Measurements from ENCODE around the gene CASS4. TPM values are rescaled to one million over a fixed set of nuclear protein-coding genes. Genes with fewer than 3 reads are reported as not detected.

CASS4 gene
- total and polyA plus RNA-seq, 9 of the 15 experiments (the other 6 are each of a cell fraction or from before 2014, with no cell fraction given): 8.1 to 53.8 (median 26.7) TPM

DNA sequence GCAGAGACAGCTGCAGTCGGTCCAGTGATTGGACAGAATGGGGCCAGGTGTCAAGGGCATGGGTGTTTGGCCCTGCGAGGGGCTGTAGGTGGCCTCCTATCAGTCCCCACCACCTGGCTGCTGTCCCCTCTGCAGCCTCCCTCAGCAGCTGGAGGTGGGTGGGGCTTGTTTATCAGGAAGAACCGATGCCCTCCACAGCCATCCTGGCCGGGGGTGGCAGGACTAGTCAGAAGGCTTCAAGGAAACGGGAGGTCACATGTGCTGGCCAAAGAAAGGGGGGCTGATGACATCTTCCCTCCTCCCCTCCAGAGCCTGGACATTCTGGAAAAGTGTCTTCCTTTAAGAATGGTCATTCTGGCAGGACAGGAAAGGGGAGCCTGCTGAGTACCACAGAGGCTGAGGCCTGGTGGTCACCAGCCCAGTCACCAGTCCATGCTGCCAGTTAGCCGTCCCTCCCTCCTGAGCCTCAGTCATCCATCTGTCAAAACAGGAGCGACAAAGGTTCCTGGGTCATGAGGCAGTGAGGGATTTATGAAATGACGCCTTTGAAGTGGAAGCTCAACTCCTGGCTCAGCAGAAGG, 49.1 kb upstream of the CASS4 start (continued):
- TF ChIP-seq ZNF347 (CRISPR knock-in tag; IDR thresholded peaks at IDR 0.05; ENCODE audit: low read depth): no peak
- peak; percentile 42; the same call in 1 of the 2 replicates for TF ChIP-seq NFE2 (IDR thresholded peaks at IDR 0.05; ENCODE audit: low read depth)
- TF ChIP-seq, protein P1, sequence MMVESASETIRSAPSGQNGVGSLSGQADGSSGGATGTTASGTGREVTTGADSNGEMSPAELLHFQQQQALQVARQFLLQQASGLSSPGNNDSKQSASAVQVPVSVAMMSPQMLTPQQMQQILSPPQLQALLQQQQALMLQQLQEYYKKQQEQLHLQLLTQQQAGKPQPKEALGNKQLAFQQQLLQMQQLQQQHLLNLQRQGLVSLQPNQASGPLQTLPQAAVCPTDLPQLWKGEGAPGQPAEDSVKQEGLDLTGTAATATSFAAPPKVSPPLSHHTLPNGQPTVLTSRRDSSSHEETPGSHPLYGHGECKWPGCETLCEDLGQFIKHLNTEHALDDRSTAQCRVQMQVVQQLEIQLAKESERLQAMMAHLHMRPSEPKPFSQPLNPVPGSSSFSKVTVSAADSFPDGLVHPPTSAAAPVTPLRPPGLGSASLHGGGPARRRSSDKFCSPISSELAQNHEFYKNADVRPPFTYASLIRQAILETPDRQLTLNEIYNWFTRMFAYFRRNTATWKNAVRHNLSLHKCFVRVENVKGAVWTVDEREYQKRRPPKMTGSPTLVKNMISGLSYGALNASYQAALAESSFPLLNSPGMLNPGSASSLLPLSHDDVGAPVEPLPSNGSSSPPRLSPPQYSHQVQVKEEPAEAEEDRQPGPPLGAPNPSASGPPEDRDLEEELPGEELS (CRISPR knock-in tag; IDR thresholded peaks at IDR 0.05; ENCODE audit: borderline replicate concordance): no peak
- TF ChIP-seq FUS (optimal IDR thresholded peaks at IDR 0.05; ENCODE audit: low read depth, low read length): no peak
- no peak for TF ChIP-seq CHCHD3 (CRISPR knock-in tag; IDR thresholded peaks at IDR 0.05)
- no peak for TF ChIP-seq ZNF133 (CRISPR knock-in tag; IDR thresholded peaks at IDR 0.05)
- no peak for TF ChIP-seq NCOA4 (IDR thresholded peaks at IDR 0.05; ENCODE audit: partially characterized antibody)
- TF ChIP-seq BRF1 (IDR thresholded peaks at IDR 0.05; ENCODE audit: borderline replicate concordance, extremely low read depth, insufficient read length): no peak
- TF ChIP-seq NR0B1 (IDR thresholded peaks at IDR 0.05; ENCODE audit: partially characterized antibody): no peak
- TF ChIP-seq RBM22 (IDR thresholded peaks at IDR 0.05; ENCODE audit: low read depth, low read length, poor library complexity, severe bottlenecking): no peak
- no peak for TF ChIP-seq ARHGAP35 (IDR thresholded peaks at IDR 0.05; ENCODE audit: partially characterized antibody)
- TF ChIP-seq MCM2 (IDR thresholded peaks at IDR 0.05; ENCODE audit: low read depth): no peak
- TF ChIP-seq ZSCAN32 (CRISPR knock-in tag; IDR thresholded peaks at IDR 0.05): no peak
- peak; percentile 58; the same call in 1 of the 2 replicates for TF ChIP-seq PTBP1 (IDR thresholded peaks at IDR 0.05; ENCODE audit: low read depth, low read length)
- TF ChIP-seq CREBBP (IDR thresholded peaks at IDR 0.05; ENCODE audit: low read depth, low read length): no peak
- TF ChIP-seq HDGF (IDR thresholded peaks at IDR 0.05): no peak
- TF ChIP-seq HNRNPK (IDR thresholded peaks at IDR 0.05; ENCODE audit: low read depth, low read length, poor library complexity, severe bottlenecking): no peak
- TF ChIP-seq MTF1 (CRISPR knock-in tag; IDR thresholded peaks at IDR 0.05; ENCODE audit: borderline replicate concordance): no peak
- TF ChIP-seq U2AF1 (optimal IDR thresholded peaks at IDR 0.05; ENCODE audit: low read depth, low read length): no peak
- no peak for TF ChIP-seq ZNF696 (CRISPR knock-in tag; conservative IDR thresholded peaks at IDR 0.05)
- TF ChIP-seq BMI1 (IDR thresholded peaks at IDR 0.05; ENCODE audit: low read length): no peak
- TF ChIP-seq ZNF197 (CRISPR knock-in tag; IDR thresholded peaks at IDR 0.05; ENCODE audit: low read depth): 0 out of 2 replicates have a peak, but pooled peaks have one; percentile 46
- no peak for TF ChIP-seq PCBP1 (IDR thresholded peaks at IDR 0.05; ENCODE audit: low read depth, low read length, poor library complexity, severe bottlenecking)
- peak; percentile 98 for TF ChIP-seq TAL1 (IDR thresholded peaks at IDR 0.05)
